ENCODE measurements around the gene CYP3A7.
"Not testable (repeated sequence)": the region's sequence is repeated elsewhere in the genome, so short reads cannot be mapped to it uniquely, and the experiment has no call there.

CYP3A7 gene

GRCh38 chr7:99694201-99694911, 40.6 kb downstream of the CYP3A7 start:
- no peak for DNase-seq
- Histone ChIP-seq H3K9ac (ENCODE audit: low read length) (no peak overlapping the region), H3K4me3 (ENCODE audit: low read length) (no peak overlapping the region), H3K4me1 (ENCODE audit: low read length) (no peaks in the 10 kb centered on the region), H3F3A (ENCODE audit: insufficient read depth, low read length) (no peaks in the 10 kb centered on the region), H3K79me2 (ENCODE audit: low read length) (no peaks in the 10 kb centered on the region), H3K9me3 (replicated peaks; ENCODE audit: insufficient read depth, low read length) (no peaks in the 10 kb centered on the region), H3K27ac (ENCODE audit: low read length) (no peak overlapping the region), H3K27me3 (replicated peaks; ENCODE audit: insufficient read depth, low read length) (no peaks in the 10 kb centered on the region), H4K20me1 (ENCODE audit: insufficient read depth, low read length) (no peaks in the 10 kb centered on the region), H3K9me2 (replicated peaks; ENCODE audit: insufficient read depth, low read length) (no peaks in the 10 kb centered on the region), H3K36me3 (replicated peaks; ENCODE audit: insufficient read depth, low read length) (no peaks in the 10 kb centered on the region), H2AFZ (ENCODE audit: low read length) (no peak overlapping the region), H3K4me2 (ENCODE audit: low read depth, low read length) (no peak overlapping the region)
- TF ChIP-seq EZH2 (optimal IDR thresholded peaks at IDR 0.05; ENCODE audit: low read depth, low read length), result no peak
- TF ChIP-seq CTCF (IDR thresholded peaks at IDR 0.05; ENCODE audit: low read length), result no peak
- TF ChIP-seq EZH2phosphoT487 (IDR thresholded peaks at IDR 0.05; ENCODE audit: low read length), result no peak

- no peaks in the 10 kb centered on the region for H3K36me3 ChIP-seq (replicated peaks; ENCODE audit: insufficient read depth, low read length)
- H2AFZ ChIP-seq (ENCODE audit: low read length), result no peak overlapping the region
- DNase-seq, result no peak
- H3K9me2 ChIP-seq (replicated peaks; ENCODE audit: insufficient read depth, low read length), result no peaks in the 10 kb centered on the region
- H3K27ac ChIP-seq (ENCODE audit: low read length), result no peak overlapping the region
- no peaks in the 10 kb centered on the region for H3K79me2 ChIP-seq (ENCODE audit: low read length)
- no peak overlapping the region for H3K4me2 ChIP-seq (ENCODE audit: low read depth, low read length)
- H3K4me1 ChIP-seq (ENCODE audit: low read length), result no peaks in the 10 kb centered on the region
- no peaks in the 10 kb centered on the region for H3F3A ChIP-seq (ENCODE audit: insufficient read depth, low read length)
- no peak overlapping the region for H3K9ac ChIP-seq (ENCODE audit: low read length)
- H3K9me3 ChIP-seq (replicated peaks; ENCODE audit: insufficient read depth, low read length), result no peaks in the 10 kb centered on the region
- H3K4me3 ChIP-seq (ENCODE audit: low read length), result no peak overlapping the region
- no peaks in the 10 kb centered on the region for H3K27me3 ChIP-seq (replicated peaks; ENCODE audit: insufficient read depth, low read length)
- H4K20me1 ChIP-seq (ENCODE audit: insufficient read depth, low read length), result no peaks in the 10 kb centered on the region
- TF ChIP-seq EZH2 (optimal IDR thresholded peaks at IDR 0.05; ENCODE audit: low read depth, low read length), result no peak
- no peak for TF ChIP-seq CTCF (IDR thresholded peaks at IDR 0.05; ENCODE audit: low read length)
- TF ChIP-seq EZH2phosphoT487 (IDR thresholded peaks at IDR 0.05; ENCODE audit: low read length), result no peak
Measured at GRCh38 chr7:99693427-99694200, 41.4 kb downstream of the CYP3A7 start.

GRCh38 chr7:99693100-99693426, 41.9 kb downstream of the CYP3A7 start:
- no peak for TF ChIP-seq EZH2phosphoT487 (IDR thresholded peaks at IDR 0.05; ENCODE audit: low read length)
- TF ChIP-seq CTCF (IDR thresholded peaks at IDR 0.05; ENCODE audit: low read length), result no peak
- TF ChIP-seq EZH2 (optimal IDR thresholded peaks at IDR 0.05; ENCODE audit: low read depth, low read length), result no peak

GRCh38 chr7:99692563-99692962, 42.4 kb downstream of the CYP3A7 start:
- not testable (repeated sequence) for H2AFZ ChIP-seq (ENCODE audit: low read length); H3K9ac ChIP-seq (ENCODE audit: low read length); H4K20me1 ChIP-seq (ENCODE audit: insufficient read depth, low read length); H3K4me1 ChIP-seq (ENCODE audit: low read length); H3K36me3 ChIP-seq (replicated peaks; ENCODE audit: insufficient read depth, low read length); H3K9me3 ChIP-seq (replicated peaks; ENCODE audit: insufficient read depth, low read length); DNase-seq; H3F3A ChIP-seq (ENCODE audit: insufficient read depth, low read length); H3K4me2 ChIP-seq (ENCODE audit: low read depth, low read length); H3K9me2 ChIP-seq (replicated peaks; ENCODE audit: insufficient read depth, low read length); H3K4me3 ChIP-seq (ENCODE audit: low read length); H3K27ac ChIP-seq (ENCODE audit: low read length); H3K27me3 ChIP-seq (replicated peaks; ENCODE audit: insufficient read depth, low read length); H3K79me2 ChIP-seq (ENCODE audit: low read length)

More at GRCh38 chr7:99693100-99693426, 41.9 kb downstream of the CYP3A7 start:
- H3K9me3 ChIP-seq (replicated peaks; ENCODE audit: insufficient read depth, low read length), result no peaks in the 10 kb centered on the region
- no peak overlapping the region for H3K4me3 ChIP-seq (ENCODE audit: low read length)
- no peak overlapping the region for H3K4me2 ChIP-seq (ENCODE audit: low read depth, low read length)
- H3K27me3 ChIP-seq (replicated peaks; ENCODE audit: insufficient read depth, low read length), result no peaks in the 10 kb centered on the region
- no peaks in the 10 kb centered on the region for H3K4me1 ChIP-seq (ENCODE audit: low read length)
- H3K79me2 ChIP-seq (ENCODE audit: low read length), result no peaks in the 10 kb centered on the region
- no peak overlapping the region for H3K27ac ChIP-seq (ENCODE audit: low read length)
- H3K9ac ChIP-seq (ENCODE audit: low read length), result no peak overlapping the region
- DNase-seq, result no peak
- H3F3A ChIP-seq (ENCODE audit: insufficient read depth, low read length), result no peaks in the 10 kb centered on the region
- no peak overlapping the region for H2AFZ ChIP-seq (ENCODE audit: low read length)
- no peaks in the 10 kb centered on the region for H3K9me2 ChIP-seq (replicated peaks; ENCODE audit: insufficient read depth, low read length)
- no peaks in the 10 kb centered on the region for H3K36me3 ChIP-seq (replicated peaks; ENCODE audit: insufficient read depth, low read length)
- no peaks in the 10 kb centered on the region for H4K20me1 ChIP-seq (ENCODE audit: insufficient read depth, low read length)

- not testable (repeated sequence) for H3K27ac ChIP-seq (ENCODE audit: low read length); DNase-seq; H3K9me3 ChIP-seq (replicated peaks; ENCODE audit: insufficient read depth, low read length); H3K36me3 ChIP-seq (replicated peaks; ENCODE audit: insufficient read depth, low read length); H3K79me2 ChIP-seq (ENCODE audit: low read length); H3K9ac ChIP-seq (ENCODE audit: low read length); H3K9me2 ChIP-seq (replicated peaks; ENCODE audit: insufficient read depth, low read length); H2AFZ ChIP-seq (ENCODE audit: low read length); H3K27me3 ChIP-seq (replicated peaks; ENCODE audit: insufficient read depth, low read length); H3K4me3 ChIP-seq (ENCODE audit: low read length); H3K4me2 ChIP-seq (ENCODE audit: low read depth, low read length); H3F3A ChIP-seq (ENCODE audit: insufficient read depth, low read length); H3K4me1 ChIP-seq (ENCODE audit: low read length); H4K20me1 ChIP-seq (ENCODE audit: insufficient read depth, low read length)
Measured at GRCh38 chr7:99691658-99692057, 43.3 kb downstream of the CYP3A7 start.
